Mesenteric fat pad (tissue), 1 donor: ENCODE results near the gene GPAT3. TPM values are rescaled to one million over a fixed set of nuclear protein-coding genes. Genes with fewer than 3 reads are reported as not detected.

Experiments used
- DNase-seq: peaks from one replicate; pipeline ENCODE4 v3.0.0-alpha.2; 2020; ENCODE audit warnings: low spot score
- total RNA-seq: library from RNA; stranded (reverse); fragmentation: NEBNext Ultra II Directional; extraction: Animal tissue kit (Norgen Biotek cat#: 25700); gene quantifications from one replicate; pipeline ENCODE4 v1.2.1, GENCODE V29; 2021
- donor health status: DM: yes; HTN: yes; CAD: no.

Gene GPAT3
- total RNA-seq, 1 donor from 2014 or later = 9.2 TPM

DNA sequence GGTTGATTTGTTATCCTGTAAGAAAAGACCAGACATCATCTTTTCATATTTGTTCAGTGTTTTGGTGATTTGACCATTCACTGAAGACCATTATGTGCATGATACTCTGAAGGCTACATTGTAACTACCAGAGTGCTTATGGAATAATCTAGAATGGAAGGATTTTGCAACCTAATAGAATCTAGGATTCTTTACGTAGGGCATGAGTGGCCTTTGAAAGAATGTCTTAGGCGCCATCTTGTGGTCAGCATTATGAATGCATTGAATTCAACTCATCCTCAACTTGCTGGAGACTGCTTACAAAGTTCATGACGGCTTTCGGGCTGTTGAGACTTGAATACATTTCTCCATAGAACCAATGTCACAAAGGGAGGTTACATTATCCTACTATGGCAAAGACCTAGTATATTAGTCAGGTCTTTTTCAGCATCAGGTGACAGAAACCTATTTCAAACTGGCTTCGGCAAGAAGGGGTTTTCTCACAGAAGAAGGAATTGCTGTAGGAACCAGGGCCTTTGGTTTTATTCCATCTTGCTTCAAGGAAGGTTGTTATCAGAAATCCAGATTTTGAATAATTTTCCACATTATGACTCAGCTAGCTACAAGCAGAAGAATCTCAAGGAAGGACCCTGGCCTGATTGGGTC lies 104.1 kb downstream of the GPAT3 start:
- no peak for DNase-seq

DNA sequence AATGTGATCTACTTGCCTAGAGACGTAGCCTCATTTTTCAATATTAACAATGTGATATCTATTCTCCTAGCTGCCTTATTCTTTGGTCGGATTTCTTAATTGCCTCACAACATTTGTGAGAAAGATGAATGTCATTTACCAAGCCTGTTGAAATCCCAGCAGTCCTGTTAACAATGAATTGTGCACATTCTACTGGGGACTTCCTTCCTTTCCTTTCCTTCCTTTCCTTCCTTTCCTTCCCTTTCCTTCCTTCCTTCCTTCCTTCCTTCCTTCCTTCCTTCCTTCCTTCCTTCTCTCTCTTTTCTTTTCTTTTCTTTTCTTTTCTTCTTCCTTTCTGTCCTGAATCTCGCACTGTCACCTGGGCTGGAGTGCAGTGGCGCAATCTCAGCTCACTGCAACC lies 107.1 kb downstream of the GPAT3 start:
- DNase-seq = no peak

DNA sequence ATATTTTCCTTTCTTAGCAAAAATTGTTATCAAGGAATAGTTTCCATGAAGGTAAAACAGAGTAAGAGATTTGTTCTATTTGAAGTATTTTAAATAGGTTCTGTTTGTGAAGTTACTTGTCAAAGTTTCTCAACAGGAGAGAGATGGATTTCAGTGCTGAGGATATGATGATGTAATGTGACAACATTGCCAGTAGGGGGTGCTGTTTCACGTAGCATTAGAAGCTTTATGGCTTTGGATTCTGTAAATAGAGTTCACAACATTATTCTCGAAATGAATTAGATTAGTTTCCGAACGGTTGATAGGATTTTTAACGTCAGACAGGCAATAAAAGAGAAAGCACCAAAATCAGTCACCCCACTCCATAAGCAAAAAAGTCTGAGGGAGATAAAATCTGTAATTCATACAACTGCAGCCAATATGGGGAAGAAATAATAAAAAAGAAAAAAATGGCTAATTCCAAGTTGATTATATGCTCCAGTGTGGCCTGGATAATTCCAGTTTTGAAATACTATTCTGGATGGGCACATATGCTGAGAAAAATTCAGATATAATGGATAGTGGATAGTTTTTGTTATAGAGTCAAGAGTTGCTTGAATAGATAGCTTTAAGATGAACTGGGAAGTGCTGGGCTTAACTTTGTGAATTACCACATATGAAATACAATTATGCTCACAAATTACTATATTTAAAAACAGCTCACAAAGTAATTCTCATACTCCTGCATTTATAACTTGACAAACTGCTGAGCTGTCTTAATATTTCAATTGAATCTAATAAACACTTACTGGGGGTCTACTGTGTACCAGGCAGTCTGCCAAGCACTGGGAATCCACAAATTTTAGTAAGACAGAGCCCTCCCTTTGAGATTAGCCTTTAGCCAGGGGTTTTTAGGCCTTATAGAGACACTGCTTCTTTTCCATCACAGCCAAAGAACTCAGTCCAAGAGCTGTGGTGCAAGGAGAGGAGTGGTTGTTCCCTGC lies 109.1 kb downstream of the GPAT3 start:
- DNase-seq = no peak

DNA sequence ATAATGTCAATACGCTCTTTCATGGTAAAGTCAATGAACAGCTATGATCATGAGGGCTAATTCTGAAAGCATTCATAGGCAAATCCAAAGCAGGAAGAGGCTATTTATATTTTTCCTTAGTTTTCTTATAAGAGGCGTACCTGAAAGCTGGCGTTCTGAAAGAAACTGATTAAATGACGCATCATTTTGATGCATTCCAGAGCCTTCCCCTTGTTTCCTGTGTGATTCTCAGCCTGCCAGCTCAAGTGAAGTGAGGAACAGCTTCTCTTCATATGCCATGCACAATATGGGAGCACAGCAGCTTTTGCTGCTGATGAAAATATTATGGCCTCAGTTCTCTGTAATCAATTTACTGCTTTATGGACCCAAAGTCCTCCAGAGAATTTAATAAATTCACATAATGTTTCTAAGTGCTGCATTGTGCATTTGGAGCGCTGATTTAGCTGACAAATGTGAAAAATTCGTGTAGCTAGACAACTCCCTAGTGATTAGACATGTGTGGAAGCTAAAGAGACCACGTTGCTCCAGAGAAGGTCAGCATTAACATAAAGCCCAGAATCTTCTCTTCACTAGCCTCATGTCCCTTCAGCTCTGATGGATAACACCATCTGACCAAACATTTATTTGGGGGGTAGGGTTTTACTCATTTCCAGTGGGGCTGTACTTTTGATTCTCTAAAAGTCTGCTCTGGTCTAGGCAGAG lies 110.8 kb downstream of the GPAT3 start:
- no peak for DNase-seq

DNA sequence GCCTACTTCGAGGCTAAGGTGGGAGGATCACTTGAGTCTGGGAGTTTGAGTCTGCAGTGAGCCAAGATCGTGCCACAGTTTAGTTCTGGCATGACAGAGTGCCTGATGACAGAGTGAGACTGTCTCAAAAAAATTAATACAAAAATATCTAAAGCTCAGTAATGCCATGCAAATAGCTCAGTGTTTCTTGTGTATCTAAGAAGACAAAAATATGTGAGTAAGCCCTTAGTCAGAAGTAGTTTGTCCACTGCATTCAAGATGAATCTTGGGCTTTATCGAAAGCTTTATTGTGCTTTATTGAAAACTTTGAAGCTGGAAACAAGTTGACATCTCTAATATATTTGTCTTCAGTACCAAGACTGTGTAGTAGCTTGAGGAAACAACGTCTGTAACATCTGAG lies 115.9 kb downstream of the GPAT3 start:
- DNase-seq = no peak

Other genes with a start within 250 kb of the GPAT3 start
- 7.4 TPM for gene HPSE, start 201.3 kb upstream of the GPAT3 start, total RNA-seq
- gene HELQ, start 80.3 kb upstream of the GPAT3 start, total RNA-seq = 11.2 TPM
- 46.7 TPM for gene MRPS18C, start 80.0 kb upstream of the GPAT3 start, total RNA-seq
- gene ABRAXAS1, start 51.0 kb upstream of the GPAT3 start, total RNA-seq = 9.0 TPM